K562 (cell line): ENCODE results near the gene ELMO1. TPM values are rescaled to one million over a fixed set of nuclear protein-coding genes. Genes with fewer than 3 reads are reported as not detected.

Experiments
- polyA plus RNA-seq, 8 experiments: library from polyadenylated mRNA; depleted of rRNA in 4 of 8; stranded (reverse) in 5 of 8; unstranded in 3 of 8; fragments of >200 nt; fragmentation: Nextera tagmentation in 2 of 8; fragmentation: Illumina TruSeq in 1 of 8; extraction: Ambion mirVana in 2 of 8; extraction: Trizol in 1 of 8; gene quantifications; 2 replicates each; pipeline versions ENCODE4 v1.2.1 to v1.2.3, GENCODE V29; 2011 to 2014; ENCODE audit warnings: inconsistent platforms in 1 of 8, missing spikeins in 1 of 8
- total RNA-seq, 7 experiments: library from RNA; depleted of rRNA in 6 of 7; stranded (reverse); fragments of >200 nt in 6 of 7; fragmentation: Illumina TruSeq in 2 of 7; extraction: Trizol in 2 of 7; gene quantifications; 2 replicates each; pipeline versions ENCODE4 v1.2.1 to v1.2.3, GENCODE V29; 2011 to 2021; ENCODE audit warnings: low replicate concordance in 1 of 7
- TF ChIP-seq, protein P1 (sequence below): fragments of 450-650 bp; IDR thresholded peaks from 2 replicates; pipeline ENCODE4 v1.6.1; 2016; ENCODE audit warnings: low read depth

Gene ELMO1
- total and polyA plus RNA-seq, 9 of the 15 experiments (the other 6 are each of a cell fraction or from before 2014, with no cell fraction given), result 0.36 to 7.2 (median 3.6) TPM

DNA sequence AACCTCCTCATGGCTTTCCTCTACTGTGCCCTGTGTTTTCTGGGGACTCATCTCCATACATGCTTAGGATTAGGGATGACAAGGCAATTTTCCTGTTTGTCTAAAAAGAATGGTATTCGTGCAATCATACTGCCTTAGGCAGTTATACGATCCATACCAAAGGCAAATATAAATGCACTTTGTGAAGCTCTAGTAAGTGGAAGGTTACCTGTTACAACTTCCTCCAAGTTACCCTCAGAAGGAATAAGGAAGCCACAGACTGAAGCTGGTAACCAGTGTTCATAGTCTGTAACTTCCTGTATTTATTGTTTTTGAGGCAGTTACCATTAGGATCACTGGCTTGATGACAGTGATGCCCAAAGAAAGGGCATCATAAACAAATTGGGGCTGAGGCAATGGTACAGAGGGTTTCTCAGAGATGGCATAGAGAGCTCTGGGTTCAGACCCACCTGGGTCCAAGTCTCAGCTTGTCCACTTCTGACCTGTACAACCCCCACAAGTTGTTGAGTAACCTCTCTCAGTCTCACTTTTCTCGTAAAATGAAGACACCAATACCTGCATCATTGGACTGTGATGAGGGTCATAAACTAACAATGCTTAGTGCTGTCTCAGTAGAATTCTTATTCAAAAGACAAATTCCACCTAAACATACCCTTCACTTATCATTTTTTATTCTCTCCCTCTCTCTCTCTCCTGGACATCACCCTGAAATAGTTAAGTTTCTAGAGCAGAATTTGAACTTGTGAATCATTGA is 138.2 kb downstream of the ELMO1 start (continued):
- TF ChIP-seq, protein P1, sequence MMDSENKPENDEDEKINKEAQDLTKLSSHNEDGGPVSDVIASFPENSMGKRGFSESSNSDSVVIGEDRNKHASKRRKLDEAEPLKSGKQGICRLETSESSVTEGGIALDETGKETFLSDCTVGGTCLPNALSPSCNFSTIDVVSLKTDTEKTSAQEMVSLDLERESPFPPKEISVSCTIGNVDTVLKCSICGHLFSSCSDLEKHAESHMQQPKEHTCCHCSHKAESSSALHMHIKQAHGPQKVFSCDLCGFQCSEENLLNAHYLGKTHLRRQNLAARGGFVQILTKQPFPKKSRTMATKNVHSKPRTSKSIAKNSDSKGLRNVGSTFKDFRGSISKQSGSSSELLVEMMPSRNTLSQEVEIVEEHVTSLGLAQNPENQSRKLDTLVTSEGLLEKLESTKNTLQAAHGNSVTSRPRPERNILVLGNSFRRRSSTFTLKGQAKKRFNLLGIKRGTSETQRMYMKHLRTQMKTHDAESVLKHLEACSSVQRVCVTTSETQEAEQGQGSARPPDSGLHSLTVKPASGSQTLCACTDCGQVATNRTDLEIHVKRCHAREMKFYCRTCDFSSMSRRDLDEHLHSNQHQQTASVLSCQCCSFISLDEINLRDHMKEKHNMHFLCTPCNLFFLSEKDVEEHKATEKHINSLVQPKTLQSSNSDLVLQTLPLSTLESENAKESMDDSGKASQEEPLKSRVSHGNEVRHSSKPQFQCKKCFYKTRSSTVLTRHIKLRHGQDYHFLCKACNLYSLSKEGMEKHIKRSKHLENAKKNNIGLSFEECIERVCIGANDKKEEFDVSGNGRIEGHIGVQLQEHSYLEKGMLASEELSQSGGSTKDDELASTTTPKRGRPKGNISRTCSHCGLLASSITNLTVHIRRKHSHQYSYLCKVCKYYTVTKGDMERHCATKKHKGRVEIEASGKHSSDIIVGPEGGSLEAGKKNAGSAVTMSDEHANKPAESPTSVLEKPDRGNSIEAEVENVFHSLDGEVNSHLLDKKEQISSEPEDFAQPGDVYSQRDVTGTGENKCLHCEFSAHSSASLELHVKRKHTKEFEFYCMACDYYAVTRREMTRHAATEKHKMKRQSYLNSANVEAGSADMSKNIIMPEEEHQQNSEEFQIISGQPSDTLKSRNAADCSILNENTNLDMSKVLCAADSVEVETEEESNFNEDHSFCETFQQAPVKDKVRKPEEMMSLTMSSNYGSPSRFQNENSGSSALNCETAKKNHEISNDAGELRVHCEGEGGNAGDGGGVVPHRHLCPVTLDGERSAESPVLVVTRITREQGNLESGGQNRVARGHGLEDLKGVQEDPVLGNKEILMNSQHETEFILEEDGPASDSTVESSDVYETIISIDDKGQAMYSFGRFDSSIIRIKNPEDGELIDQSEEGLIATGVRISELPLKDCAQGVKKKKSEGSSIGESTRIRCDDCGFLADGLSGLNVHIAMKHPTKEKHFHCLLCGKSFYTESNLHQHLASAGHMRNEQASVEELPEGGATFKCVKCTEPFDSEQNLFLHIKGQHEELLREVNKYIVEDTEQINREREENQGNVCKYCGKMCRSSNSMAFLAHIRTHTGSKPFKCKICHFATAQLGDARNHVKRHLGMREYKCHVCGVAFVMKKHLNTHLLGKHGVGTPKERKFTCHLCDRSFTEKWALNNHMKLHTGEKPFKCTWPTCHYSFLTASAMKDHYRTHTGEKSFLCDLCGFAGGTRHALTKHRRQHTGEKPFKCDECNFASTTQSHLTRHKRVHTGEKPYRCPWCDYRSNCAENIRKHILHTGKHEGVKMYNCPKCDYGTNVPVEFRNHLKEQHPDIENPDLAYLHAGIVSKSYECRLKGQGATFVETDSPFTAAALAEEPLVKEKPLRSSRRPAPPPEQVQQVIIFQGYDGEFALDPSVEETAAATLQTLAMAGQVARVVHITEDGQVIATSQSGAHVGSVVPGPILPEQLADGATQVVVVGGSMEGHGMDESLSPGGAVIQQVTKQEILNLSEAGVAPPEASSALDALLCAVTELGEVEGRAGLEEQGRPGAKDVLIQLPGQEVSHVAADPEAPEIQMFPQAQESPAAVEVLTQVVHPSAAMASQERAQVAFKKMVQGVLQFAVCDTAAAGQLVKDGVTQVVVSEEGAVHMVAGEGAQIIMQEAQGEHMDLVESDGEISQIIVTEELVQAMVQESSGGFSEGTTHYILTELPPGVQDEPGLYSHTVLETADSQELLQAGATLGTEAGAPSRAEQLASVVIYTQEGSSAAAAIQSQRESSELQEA, result no peak
